GM20000 (cell line): Measurements from ENCODE around the gene TDRD7.

Experiments
- DNase-seq: peaks from one replicate; pipeline ENCODE4 v3.0.0; 2012; ENCODE audit warnings: low spot score
- CTCF ChIP-seq: IDR thresholded peaks from 2 replicates; pipeline ENCODE4 v1.5.1; 2012; ENCODE audit warnings: mild to moderate bottlenecking, control low read depth; ENCODE audit errors: extremely low read depth, missing control alignments

Gene TDRD7

GRCh38 chr9:97387936-97388684 lies 23.8 kb upstream of the TDRD7 start:
- no peak for TF ChIP-seq CTCF
- no peak for DNase-seq

GRCh38 chr9:97388721-97389238 lies 23.1 kb upstream of the TDRD7 start:
- no peak for TF ChIP-seq CTCF
- DNase-seq = peak; percentile 83

- no peak for TF ChIP-seq CTCF
- DNase-seq = no peak
Observed at GRCh38 chr9:97389249-97389648, 22.6 kb upstream of the TDRD7 start.

GRCh38 chr9:97390791-97391406 lies 21.0 kb upstream of the TDRD7 start:
- TF ChIP-seq CTCF = no peak
- no peak for DNase-seq

- DNase-seq = no peak
- no peak for TF ChIP-seq CTCF
Observed at GRCh38 chr9:97394881-97395280, 17.0 kb upstream of the TDRD7 start.

- TF ChIP-seq CTCF = no peak
- DNase-seq = no peak
Observed at GRCh38 chr9:97395745-97396144, 16.2 kb upstream of the TDRD7 start.

- no peak for DNase-seq
- TF ChIP-seq CTCF = no peak
Observed at GRCh38 chr9:97396256-97396655, 15.6 kb upstream of the TDRD7 start.
